ENCODE measurements around the gene TBXT. TPM values are rescaled to one million over a fixed set of nuclear protein-coding genes. Genes with fewer than 3 reads are reported as not detected.

TBXT gene
- total RNA-seq, 1 donor from 2014 or later, result not detected

- Mint-ChIP-seq H3K9me3 (ENCODE audit: unreplicated experiment) (peaks cover 10% of the 10 kb centered on the region), H3K36me3 (ENCODE audit: unreplicated experiment) (no peaks in the 10 kb centered on the region), H3K27ac (ENCODE audit: unreplicated experiment) (no peak overlapping the region), H3K4me3 (ENCODE audit: unreplicated experiment) (no peak overlapping the region), H3K27me3 (ENCODE audit: unreplicated experiment) (peaks cover 38% of the 10 kb centered on the region), H3K4me1 (ENCODE audit: low read depth, unreplicated experiment) (peaks cover 5% of the 10 kb centered on the region)
- peak; percentile 22 for DNase-seq
- no peak for TF ChIP-seq CTCF (IDR thresholded peaks at IDR 0.05; ENCODE audit: partially characterized antibody, unreplicated experiment)
Observed at GRCh38 chr6:166166314-166167257, 1.1 kb downstream of the TBXT start.

GRCh38 chr6:166165558-166166313 lies 1.9 kb downstream of the TBXT start:
- H3K36me3 Mint-ChIP-seq (ENCODE audit: unreplicated experiment), result no peaks in the 10 kb centered on the region
- DNase-seq, result no peak
- H3K27ac Mint-ChIP-seq (ENCODE audit: unreplicated experiment), result no peak overlapping the region
- TF ChIP-seq CTCF (IDR thresholded peaks at IDR 0.05; ENCODE audit: partially characterized antibody, unreplicated experiment), result no peak
- peaks cover 38% of the 10 kb centered on the region for H3K27me3 Mint-ChIP-seq (ENCODE audit: unreplicated experiment)
- peaks cover 10% of the 10 kb centered on the region for H3K9me3 Mint-ChIP-seq (ENCODE audit: unreplicated experiment)
- peaks cover 5% of the 10 kb centered on the region for H3K4me1 Mint-ChIP-seq (ENCODE audit: low read depth, unreplicated experiment)
- H3K4me3 Mint-ChIP-seq (ENCODE audit: unreplicated experiment), result peak overlapping the region; percentile 54

- H3K4me1 Mint-ChIP-seq (ENCODE audit: low read depth, unreplicated experiment), result no peaks in the 10 kb centered on the region
- H3K27ac Mint-ChIP-seq (ENCODE audit: unreplicated experiment), result no peak overlapping the region
- no peak overlapping the region for H3K4me3 Mint-ChIP-seq (ENCODE audit: unreplicated experiment)
- H3K27me3 Mint-ChIP-seq (ENCODE audit: unreplicated experiment), result peaks cover 24% of the 10 kb centered on the region
- no peaks in the 10 kb centered on the region for H3K36me3 Mint-ChIP-seq (ENCODE audit: unreplicated experiment)
- no peak for DNase-seq
- peaks cover 5% of the 10 kb centered on the region for H3K9me3 Mint-ChIP-seq (ENCODE audit: unreplicated experiment)
- TF ChIP-seq CTCF (IDR thresholded peaks at IDR 0.05; ENCODE audit: partially characterized antibody, unreplicated experiment), result no peak
Observed at GRCh38 chr6:166162599-166163342, 4.9 kb downstream of the TBXT start.

- H3K27ac Mint-ChIP-seq (ENCODE audit: unreplicated experiment), result no peak overlapping the region
- peaks cover 8% of the 10 kb centered on the region for H3K27me3 Mint-ChIP-seq (ENCODE audit: unreplicated experiment)
- H3K4me1 Mint-ChIP-seq (ENCODE audit: low read depth, unreplicated experiment), result no peaks in the 10 kb centered on the region
- no peak for DNase-seq
- H3K36me3 Mint-ChIP-seq (ENCODE audit: unreplicated experiment), result no peaks in the 10 kb centered on the region
- TF ChIP-seq CTCF (IDR thresholded peaks at IDR 0.05; ENCODE audit: partially characterized antibody, unreplicated experiment), result no peak
- no peak overlapping the region for H3K4me3 Mint-ChIP-seq (ENCODE audit: unreplicated experiment)
- H3K9me3 Mint-ChIP-seq (ENCODE audit: unreplicated experiment), result peaks cover 2% of the 10 kb centered on the region
Observed at GRCh38 chr6:166157930-166158617, 9.6 kb downstream of the TBXT start.
